LNCAP (cell line): ENCODE measurements around the gene MGME1.

Source experiments
- TF ChIP-seq, protein P1 (sequence below): fragments of 450-650 bp; IDR thresholded peaks from 2 replicates; pipeline ENCODE4 v1.5.1; 2017; ENCODE audit warnings: mild to moderate bottlenecking

Gene MGME1

DNA sequence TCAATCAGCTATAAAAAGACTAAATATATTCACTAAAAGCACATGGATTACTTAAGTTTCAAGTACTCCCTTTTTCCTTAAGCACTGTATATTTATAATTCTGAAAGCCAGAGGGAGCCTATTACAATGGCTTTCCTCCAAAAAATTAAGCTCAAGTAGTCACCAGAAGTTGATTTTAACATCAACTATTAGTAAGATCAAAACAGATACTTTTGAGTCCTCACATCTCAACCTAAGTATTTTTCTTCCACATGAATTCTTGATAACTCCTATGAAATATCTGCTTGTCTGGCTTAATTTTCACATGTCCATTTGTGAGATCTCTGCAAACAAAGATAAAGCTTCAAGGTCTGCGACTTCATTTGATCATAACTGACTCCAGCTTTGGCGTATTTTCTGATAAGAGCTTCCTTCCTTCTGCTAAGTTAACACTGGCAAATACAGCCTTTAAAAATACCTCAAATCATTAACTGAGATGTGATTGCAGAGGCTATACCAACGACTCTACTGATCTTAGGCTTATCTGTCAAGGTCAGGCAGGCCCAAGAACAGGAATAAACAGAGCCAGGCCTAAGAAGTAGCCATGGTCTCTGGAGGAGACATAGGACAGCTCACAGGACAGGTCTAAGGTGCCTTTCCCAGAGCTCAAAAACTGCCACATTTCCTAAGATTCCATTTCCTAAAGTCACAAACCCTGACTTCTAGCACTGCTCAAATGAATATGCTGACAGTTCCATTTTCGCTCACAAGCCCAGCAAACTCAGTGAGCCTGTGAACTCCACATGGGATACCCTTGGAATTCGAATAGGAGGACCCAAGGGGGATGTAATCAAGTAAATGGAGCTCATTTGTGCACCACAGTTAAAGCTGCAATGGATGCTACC is 10.2 kb upstream of the MGME1 start:
- TF ChIP-seq, protein P1, sequence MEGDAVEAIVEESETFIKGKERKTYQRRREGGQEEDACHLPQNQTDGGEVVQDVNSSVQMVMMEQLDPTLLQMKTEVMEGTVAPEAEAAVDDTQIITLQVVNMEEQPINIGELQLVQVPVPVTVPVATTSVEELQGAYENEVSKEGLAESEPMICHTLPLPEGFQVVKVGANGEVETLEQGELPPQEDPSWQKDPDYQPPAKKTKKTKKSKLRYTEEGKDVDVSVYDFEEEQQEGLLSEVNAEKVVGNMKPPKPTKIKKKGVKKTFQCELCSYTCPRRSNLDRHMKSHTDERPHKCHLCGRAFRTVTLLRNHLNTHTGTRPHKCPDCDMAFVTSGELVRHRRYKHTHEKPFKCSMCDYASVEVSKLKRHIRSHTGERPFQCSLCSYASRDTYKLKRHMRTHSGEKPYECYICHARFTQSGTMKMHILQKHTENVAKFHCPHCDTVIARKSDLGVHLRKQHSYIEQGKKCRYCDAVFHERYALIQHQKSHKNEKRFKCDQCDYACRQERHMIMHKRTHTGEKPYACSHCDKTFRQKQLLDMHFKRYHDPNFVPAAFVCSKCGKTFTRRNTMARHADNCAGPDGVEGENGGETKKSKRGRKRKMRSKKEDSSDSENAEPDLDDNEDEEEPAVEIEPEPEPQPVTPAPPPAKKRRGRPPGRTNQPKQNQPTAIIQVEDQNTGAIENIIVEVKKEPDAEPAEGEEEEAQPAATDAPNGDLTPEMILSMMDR = peak; percentile 31; the same call in 1 of the 2 replicates

DNA sequence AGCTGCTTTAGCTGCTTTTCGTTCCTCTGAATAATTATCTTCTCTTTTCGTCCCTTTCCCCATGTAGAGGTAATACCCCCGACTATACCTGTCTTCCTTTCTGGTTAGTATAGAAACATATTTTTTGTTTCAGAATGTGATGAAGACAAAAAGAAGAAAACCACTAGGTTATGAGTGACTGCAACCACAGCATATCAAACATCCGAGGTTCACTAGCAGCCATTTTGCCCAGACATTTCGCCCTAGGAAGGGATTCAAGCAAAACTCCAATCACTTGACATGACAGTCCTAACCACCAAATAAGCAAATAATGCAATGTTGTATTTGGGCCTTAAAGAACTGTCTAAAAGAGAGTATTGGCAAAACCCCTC is 9.6 kb upstream of the MGME1 start:
- TF ChIP-seq, protein P1 = no peak

DNA sequence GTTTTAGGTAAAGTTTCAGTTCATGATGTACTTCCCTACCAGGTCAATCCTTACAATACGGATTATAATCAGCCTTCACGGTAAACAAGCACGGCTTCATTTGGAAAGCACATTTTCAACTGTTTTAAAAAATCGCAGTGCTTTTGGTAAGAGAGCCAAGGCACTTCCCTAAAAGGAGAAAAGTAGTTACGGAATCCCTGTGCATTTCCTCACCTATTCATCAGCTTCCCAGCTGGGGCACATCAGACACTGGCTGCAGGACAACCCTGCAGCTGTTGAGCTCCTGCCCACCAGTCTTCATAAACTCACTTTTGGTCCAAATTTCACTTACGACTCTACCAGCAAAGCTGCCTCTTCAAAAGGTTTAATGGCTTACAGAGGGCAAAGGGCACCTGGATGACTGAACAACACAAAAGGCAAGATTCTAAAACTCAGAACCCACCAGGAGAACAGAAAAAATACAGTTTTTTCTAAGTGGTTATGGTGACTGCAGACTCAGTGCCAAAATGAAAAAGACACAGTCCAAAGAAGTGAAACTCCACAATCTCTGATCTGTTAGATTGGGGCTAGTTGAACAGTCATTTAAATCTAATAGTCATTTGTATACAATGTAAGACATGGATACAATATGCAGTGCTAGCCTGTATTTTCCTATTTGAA is 7.8 kb upstream of the MGME1 start:
- TF ChIP-seq, protein P1 = no peak

DNA sequence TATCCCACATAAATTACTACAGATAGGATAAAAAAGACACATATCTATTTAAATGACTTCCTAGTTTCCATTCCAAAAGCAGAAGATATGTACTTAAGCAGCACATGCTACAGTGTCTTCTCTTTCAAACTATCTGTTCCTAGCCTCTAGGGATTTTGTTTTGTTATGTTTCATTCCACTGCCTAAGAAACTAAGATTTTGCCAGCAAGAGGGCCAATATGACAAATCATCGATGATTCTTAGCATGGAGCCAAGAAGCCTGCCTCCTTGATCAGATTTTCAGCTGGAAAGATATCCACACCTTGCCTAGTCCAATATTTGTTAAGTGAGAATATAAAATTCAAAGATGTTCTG is 7.3 kb upstream of the MGME1 start:
- TF ChIP-seq, protein P1 = no peak

DNA sequence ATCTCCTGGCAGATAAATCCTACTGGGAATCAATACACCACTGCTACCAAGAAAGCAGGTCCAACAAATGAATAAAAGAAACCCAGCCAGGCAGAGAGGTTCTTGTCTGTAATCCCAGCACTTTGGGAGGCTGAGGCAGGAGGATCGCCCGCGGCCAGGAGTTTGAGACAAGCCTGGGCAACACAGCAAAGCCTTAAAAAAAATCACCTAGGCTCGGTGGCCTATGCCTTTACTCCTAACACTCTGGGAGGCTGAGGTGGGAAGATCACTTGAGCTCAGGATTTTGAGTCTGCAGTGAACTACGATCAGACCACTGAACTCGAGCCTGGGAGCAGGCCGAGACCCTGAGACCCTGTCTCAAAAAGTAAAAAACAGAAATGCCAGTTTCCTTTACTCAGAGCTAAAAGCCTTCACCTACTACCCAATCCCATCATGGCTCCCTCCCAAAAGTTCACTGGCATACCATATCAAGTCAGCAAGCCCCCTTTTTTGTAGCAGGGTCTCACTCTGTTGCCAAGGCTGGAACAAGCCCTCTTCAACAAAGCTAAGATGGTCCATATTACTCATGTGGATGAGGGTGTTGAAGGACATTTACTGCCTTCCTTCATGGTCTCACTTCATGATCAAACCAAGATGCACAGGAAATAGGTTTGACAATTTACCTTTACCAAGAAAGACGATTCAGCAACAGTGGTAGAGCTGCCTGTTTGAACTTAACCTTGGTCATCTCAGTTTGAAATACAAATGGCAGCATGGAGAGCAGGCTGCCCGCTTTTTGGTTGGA is 5.5 kb upstream of the MGME1 start:
- TF ChIP-seq, protein P1 = no peak

DNA sequence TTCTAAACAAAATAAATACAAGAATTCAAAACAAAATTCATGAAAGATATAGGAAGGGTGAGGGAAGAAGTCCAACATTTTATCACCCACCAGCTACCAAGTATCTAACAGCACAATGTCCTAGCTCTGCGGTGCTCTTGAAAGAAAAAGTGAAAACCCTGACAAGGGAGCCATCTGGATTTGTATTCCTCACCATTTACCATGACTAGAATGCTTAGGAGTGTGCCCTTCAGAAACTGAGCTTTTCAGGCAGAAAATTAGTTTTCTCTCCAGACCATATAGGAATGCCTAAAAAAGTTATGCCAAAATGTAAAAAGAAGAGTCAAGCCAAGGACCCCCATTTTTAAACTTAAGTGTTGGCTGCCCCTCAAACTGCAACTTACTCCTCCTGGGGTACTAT is 4.7 kb upstream of the MGME1 start:
- TF ChIP-seq, protein P1 = no peak

DNA sequence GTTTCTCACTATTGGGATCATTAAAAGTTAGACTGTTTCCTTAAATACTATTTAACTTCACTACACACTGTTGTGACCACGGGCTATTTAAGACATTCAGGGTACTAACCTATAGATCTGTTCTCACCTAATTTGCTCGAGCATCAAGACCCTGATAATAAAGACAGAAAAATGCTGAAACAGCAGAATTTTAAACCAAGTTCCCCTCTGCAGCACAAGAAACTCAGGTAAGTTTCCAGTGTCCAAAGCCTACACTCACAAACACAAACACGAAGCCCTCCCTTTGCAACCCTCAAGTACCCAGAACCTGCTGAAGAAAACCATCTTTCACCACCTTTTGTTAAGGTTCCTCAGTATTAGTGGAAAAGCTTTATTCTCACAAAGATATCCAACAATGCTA is 4.2 kb upstream of the MGME1 start:
- TF ChIP-seq, protein P1 = no peak
